PC-3 (cell line): ENCODE data around the gene STH. TPM values are rescaled to one million over a fixed set of nuclear protein-coding genes. Genes with fewer than 3 reads are reported as not detected.
"Not testable (repeated sequence)": the region's sequence is repeated elsewhere in the genome, so short reads cannot be mapped to it uniquely, and the experiment has no call there.

ENCODE experiments used
- ATAC-seq: fragments of 200-7000 bp; cut with Tn5 transposase; 2 replicates; pipeline ENCODE4 v1.9.1; 2020; ENCODE audit warnings: mild to moderate bottlenecking, moderate library complexity
- BruUV-seq: library from RNA; stranded (reverse); fragments of 400-500 nt; replicated peaks from 2 replicates; lab custom pipeline; 2021; lab: Mats Ljungman, UMichigan
- CTCF ChIA-PET: fragments of 300-600 bp; sonication (Branson Sonifier 250); formaldehyde crosslinking; loops from one replicate; lab custom pipeline; 2022; ENCODE audit warnings: antibody characterized with exemption; lab: Charles Lee
- POLR2A ChIA-PET: fragments of 300-600 bp; sonication (Branson Sonifier 250); formaldehyde crosslinking; loops from one replicate; lab custom pipeline; 2022; ENCODE audit warnings: antibody characterized with exemption; ENCODE audit not compliant: unreplicated experiment; lab: Charles Lee
- DNase-seq: peaks from one replicate; pipeline ENCODE4 v3.0.0-alpha.2; 2015
- H2AFZ ChIP-seq: fragments of 300-600 bp; sonication (generic); 2 replicates; pipeline ENCODE4 v1.6.0; 2016; ENCODE audit warnings: antibody characterized with exemption, low read length
- H3F3A ChIP-seq: fragments of 300-600 bp; sonication (generic); one replicate; pipeline ENCODE4 v1.6.0; 2017; ENCODE audit warnings: antibody characterized with exemption, low read length, control low read depth, mild to moderate bottlenecking; ENCODE audit not compliant: unreplicated experiment
- H3K27ac ChIP-seq: fragments of 300-600 bp; sonication (generic); 2 replicates; pipeline ENCODE4 v1.5.1; 2016; ENCODE audit warnings: mild to moderate bottlenecking, low read length
- H3K27me3 ChIP-seq: fragments of 300-600 bp; sonication (generic); 2 replicates; pipeline ENCODE4 v1.6.1; 2016; ENCODE audit warnings: low read length, mixed read lengths
- H3K36me3 ChIP-seq: fragments of 300-600 bp; sonication (generic); 2 replicates; pipeline ENCODE4 v1.6.1; 2016; ENCODE audit warnings: low read depth, mixed run types, low read length, mixed read lengths
- H3K4me1 ChIP-seq: fragments of 300-600 bp; sonication (generic); 2 replicates; pipeline ENCODE4 v1.5.1; 2016; ENCODE audit warnings: low read length; ENCODE audit not compliant: insufficient read depth
- H3K4me2 ChIP-seq: fragments of 300-600 bp; sonication (generic); 2 replicates; pipeline ENCODE4 v1.6.0; 2016; ENCODE audit warnings: low read length
- H3K4me3 ChIP-seq: fragments of 300-600 bp; sonication (generic); 2 replicates; pipeline ENCODE4 v1.5.1; 2016; ENCODE audit warnings: mild to moderate bottlenecking, low read length, mixed read lengths
- H3K79me2 ChIP-seq: fragments of 300-600 bp; sonication (generic); 2 replicates; pipeline ENCODE4 v1.6.1; 2017; ENCODE audit warnings: low read length, mixed read lengths
- H3K9ac ChIP-seq: fragments of 300-600 bp; sonication (generic); 2 replicates; pipeline ENCODE4 v1.6.0; 2016; ENCODE audit warnings: mild to moderate bottlenecking, low read length
- H3K9me2 ChIP-seq: fragments of 300-600 bp; sonication (generic); replicated peaks from 2 replicates; pipeline ENCODE4 v1.6.1; 2016; ENCODE audit warnings: mixed run types, low read length, mixed read lengths
- H3K9me3 ChIP-seq: fragments of 300-600 bp; sonication (generic); 2 replicates; pipeline ENCODE4 v1.6.1; 2016; ENCODE audit warnings: low read length, mixed read lengths
- H4K20me1 ChIP-seq: fragments of 300-600 bp; sonication (generic); 2 replicates; pipeline ENCODE4 v1.6.1; 2016; ENCODE audit warnings: low read length, mixed read lengths
- EZH2 ChIP-seq: fragments of 300-600 bp; sonication (generic); IDR thresholded peaks from one replicate; pipeline ENCODE4 v1.6.1; 2017; ENCODE audit warnings: antibody characterized with exemption, mild to moderate bottlenecking, low read length; ENCODE audit not compliant: unreplicated experiment
- EZH2phosphoT487 ChIP-seq: fragments of 300-600 bp; sonication (generic); IDR thresholded peaks from 2 replicates; pipeline ENCODE4 v1.6.1; 2018; ENCODE audit warnings: mild to moderate bottlenecking, antibody characterized with exemption, low read length, borderline replicate concordance
- intact Hi-C: fragments of 100-400 bp; cut with micrococcal nuclease; formaldehyde crosslinking; loops from 2 replicates; pipeline ENCODE4 v1.9.0; 2023
- total RNA-seq: library from RNA; depleted of rRNA; stranded (reverse); fragments of >200 nt; gene quantifications from 2 replicates; pipeline ENCODE4 v1.2.3, GENCODE V29; 2014
- TF ChIP-seq, protein P1 (sequence below): fragments of 300-600 bp; sonication (generic); conservative IDR thresholded peaks from 2 replicates; pipeline ENCODE4 v1.5.1; 2017; ENCODE audit warnings: antibody characterized with exemption, low read depth, mild to moderate bottlenecking, low read length

STH gene
- total RNA-seq, 1 experiment from 2014 or later = not detected

DNA sequence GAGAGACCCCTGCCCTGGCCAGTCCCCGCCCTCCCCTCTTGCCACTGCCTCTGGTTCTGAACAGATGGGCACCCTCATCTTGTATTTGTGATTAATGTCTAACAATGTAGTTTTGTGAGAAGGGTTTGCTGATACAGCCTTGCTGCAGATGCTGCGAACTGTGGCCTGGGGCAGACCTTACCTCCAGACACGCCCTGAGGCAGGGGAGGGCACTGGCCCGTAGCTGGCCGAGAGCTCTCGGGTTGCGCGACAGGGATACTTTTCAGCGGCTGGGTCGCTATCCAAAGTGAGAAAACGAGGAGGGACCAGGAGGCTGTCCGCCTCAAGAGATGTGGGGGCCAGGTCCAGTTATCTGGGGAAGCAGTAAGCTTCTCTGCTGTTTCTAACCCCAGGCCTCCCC lies 21.9 kb downstream of the STH start:
- POLR2A ChIA-PET = no interaction called here
- H3K79me2 ChIP-seq = no peaks in the 10 kb centered on the region
- no peaks in the 10 kb centered on the region for H3K9me3 ChIP-seq
- no peak overlapping the region for H3K9ac ChIP-seq
- H3K4me2 ChIP-seq = no peak overlapping the region
- H3K9me2 ChIP-seq = no peaks in the 10 kb centered on the region
- no TSS peak for BruUV-seq
- no peak overlapping the region for H3K4me3 ChIP-seq
- TF ChIP-seq, protein P1, sequence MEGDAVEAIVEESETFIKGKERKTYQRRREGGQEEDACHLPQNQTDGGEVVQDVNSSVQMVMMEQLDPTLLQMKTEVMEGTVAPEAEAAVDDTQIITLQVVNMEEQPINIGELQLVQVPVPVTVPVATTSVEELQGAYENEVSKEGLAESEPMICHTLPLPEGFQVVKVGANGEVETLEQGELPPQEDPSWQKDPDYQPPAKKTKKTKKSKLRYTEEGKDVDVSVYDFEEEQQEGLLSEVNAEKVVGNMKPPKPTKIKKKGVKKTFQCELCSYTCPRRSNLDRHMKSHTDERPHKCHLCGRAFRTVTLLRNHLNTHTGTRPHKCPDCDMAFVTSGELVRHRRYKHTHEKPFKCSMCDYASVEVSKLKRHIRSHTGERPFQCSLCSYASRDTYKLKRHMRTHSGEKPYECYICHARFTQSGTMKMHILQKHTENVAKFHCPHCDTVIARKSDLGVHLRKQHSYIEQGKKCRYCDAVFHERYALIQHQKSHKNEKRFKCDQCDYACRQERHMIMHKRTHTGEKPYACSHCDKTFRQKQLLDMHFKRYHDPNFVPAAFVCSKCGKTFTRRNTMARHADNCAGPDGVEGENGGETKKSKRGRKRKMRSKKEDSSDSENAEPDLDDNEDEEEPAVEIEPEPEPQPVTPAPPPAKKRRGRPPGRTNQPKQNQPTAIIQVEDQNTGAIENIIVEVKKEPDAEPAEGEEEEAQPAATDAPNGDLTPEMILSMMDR = no peak
- TF ChIP-seq EZH2phosphoT487 (no peak), EZH2 (no peak)
- intact Hi-C loops = no loop called here
- H4K20me1 ChIP-seq = no peaks in the 10 kb centered on the region
- no peak overlapping the region for H2AFZ ChIP-seq
- DNase-seq = no peak
- H3F3A ChIP-seq = no peaks in the 10 kb centered on the region
- no peak for ATAC-seq
- H3K27ac ChIP-seq = no peak overlapping the region
- peaks cover 4% of the 10 kb centered on the region for H3K36me3 ChIP-seq
- H3K27me3 ChIP-seq = no peaks in the 10 kb centered on the region
- no peaks in the 10 kb centered on the region for H3K4me1 ChIP-seq
- CTCF ChIA-PET = no interaction called here

DNA sequence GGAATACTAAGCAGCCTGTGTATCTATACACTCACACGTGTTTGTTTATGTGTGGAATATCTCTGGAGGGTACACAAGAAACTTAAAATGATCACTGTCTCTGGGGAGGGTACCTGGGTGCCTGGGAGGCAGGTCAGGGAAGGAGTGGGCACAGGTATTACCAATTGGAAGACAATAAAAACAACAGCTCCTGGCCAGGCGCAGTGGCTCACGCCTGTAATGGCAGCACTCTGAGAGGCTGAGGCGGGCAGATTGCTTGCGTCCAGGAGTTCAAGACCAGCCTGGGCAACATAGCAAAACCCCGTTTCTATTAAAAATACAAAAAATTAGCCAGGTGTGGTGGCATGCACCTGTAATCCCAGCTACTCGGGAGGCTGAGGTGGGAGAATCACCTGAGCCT lies 24.3 kb downstream of the STH start:
- H3K27ac ChIP-seq, ATAC-seq, H3K4me2 ChIP-seq, BruUV-seq, H4K20me1 ChIP-seq, H3K9me3 ChIP-seq, POLR2A ChIA-PET, H3K4me3 ChIP-seq, H3F3A ChIP-seq, H3K4me1 ChIP-seq, DNase-seq, H3K79me2 ChIP-seq, H3K27me3 ChIP-seq, intact Hi-C loops, H3K36me3 ChIP-seq, H2AFZ ChIP-seq, CTCF ChIA-PET, H3K9me2 ChIP-seq, H3K9ac ChIP-seq: not testable (repeated sequence)

DNA sequence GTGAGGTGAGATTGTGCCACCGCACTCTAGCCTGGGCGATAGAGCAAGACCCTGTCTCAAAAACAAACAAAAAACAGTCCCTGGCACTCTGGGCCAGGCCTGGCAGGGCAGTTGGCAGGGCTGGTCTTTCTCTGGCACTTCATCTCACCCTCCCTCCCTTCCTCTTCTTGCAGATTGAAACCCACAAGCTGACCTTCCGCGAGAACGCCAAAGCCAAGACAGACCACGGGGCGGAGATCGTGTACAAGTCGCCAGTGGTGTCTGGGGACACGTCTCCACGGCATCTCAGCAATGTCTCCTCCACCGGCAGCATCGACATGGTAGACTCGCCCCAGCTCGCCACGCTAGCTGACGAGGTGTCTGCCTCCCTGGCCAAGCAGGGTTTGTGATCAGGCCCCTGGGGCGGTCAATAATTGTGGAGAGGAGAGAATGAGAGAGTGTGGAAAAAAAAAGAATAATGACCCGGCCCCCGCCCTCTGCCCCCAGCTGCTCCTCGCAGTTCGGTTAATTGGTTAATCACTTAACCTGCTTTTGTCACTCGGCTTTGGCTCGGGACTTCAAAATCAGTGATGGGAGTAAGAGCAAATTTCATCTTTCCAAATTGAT lies 24.8 kb downstream of the STH start:
- no peaks in the 10 kb centered on the region for H3F3A ChIP-seq
- CTCF ChIA-PET = no interaction called here
- H4K20me1 ChIP-seq = no peaks in the 10 kb centered on the region
- intact Hi-C loops = no loop called here
- no peak for TF ChIP-seq EZH2
- no peak for TF ChIP-seq EZH2phosphoT487
- TF ChIP-seq, protein P1 = no peak
- no peak overlapping the region for H3K4me2 ChIP-seq
- H3K9ac ChIP-seq = no peak overlapping the region
- ATAC-seq = no peak
- H3K27me3 ChIP-seq = no peaks in the 10 kb centered on the region
- H3K79me2 ChIP-seq = no peaks in the 10 kb centered on the region
- POLR2A ChIA-PET = no interaction called here
- no peak overlapping the region for H2AFZ ChIP-seq
- peaks cover 11% of the 10 kb centered on the region for H3K36me3 ChIP-seq
- H3K4me3 ChIP-seq = no peak overlapping the region
- no TSS peak for BruUV-seq
- H3K9me3 ChIP-seq = no peaks in the 10 kb centered on the region
- no peaks in the 10 kb centered on the region for H3K9me2 ChIP-seq
- DNase-seq = no peak
- H3K4me1 ChIP-seq = no peaks in the 10 kb centered on the region
- H3K27ac ChIP-seq = no peak overlapping the region
